NCI-H1092 treated with DMSO at 0.1 percent for 48 hours (cell line): ENCODE measurements around the gene C2CD2L.
A peak's percentile ranks its signal among the peaks of the same experiment; 100 is the strongest.
"Not testable (repeated sequence)": the region's sequence is repeated elsewhere in the genome, so short reads cannot be mapped to it uniquely, and the experiment has no call there.

ENCODE experiments used
- DNase-seq: peaks from one replicate; lab custom pipeline; 2025; lab: John Stamatoyannopoulos, UW

The C2CD2L gene

DNA sequence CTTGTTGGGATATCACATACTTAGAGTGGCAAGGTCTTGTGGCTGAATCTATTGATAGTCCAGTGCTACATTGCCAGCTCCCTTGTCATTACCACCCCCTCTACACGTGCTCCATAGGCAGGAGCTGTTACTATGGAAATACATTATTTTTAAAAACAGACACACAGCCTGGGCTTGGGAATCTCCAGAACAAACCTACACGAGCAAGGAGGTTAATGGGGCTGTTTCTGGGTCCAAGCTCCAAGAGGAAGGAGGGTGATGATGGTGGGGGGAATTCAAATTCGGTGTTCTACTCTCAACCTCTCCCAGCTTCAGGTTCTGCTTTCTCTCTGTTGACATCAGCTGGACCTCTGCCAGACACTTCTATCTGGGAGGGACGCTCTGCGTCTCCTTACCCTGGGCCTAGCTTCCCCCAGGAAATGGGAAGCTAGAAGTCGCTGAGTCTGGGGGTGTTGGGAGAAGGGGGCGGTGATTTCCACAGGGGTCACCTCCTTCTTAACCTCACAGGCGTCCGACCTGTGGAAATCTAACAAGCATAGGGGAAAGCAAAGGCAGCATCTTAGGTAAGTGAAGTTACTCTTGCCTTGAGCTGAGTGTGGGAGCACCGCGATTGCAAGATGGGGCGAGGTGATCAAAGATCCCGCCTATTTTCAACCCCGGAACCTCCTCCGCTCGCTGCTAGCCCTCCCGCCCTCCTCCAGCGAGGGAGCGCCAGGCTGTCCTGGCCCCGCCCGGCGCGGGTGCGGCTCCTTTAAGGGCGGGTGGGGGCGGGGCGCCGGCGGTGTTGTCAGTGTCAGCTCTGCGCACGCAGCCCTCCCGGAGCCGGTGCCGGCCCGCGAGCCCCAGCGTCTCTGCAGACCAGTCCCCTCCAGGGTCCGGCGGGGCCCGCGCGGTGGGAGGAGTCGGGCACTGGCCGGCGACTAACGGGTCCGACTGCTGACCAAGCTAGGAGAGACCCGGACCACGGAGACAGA lies at the start of gene C2CD2L:
C2CD2L (plus strand) TSS at position 781 of the 974 bp plus-strand sequence. CDS start 398 bp downstream, outside the sequence.
- peak; percentile 84 for DNase-seq

DNA sequence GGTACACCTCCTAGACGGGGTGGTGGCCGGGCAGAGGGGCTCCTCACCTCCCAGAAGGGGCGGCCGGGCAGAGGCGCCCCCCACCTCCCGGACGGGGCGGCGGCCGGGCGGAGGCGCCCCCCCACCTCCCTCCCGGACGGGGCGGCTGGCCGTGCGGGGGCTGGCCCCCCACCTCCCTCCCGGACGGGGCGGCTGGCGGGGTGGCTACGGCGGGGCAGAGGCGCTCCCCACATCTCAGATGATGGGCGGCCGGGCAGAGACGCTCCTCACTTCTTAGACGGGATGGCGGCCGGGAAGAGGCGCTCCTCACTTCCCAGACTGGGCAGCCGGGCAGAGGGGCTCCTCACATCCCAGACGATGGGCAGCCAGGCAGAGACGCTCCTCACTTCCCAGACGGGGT lies 48.0 kb upstream of the C2CD2L start:
- DNase-seq: not testable (repeated sequence)

DNA sequence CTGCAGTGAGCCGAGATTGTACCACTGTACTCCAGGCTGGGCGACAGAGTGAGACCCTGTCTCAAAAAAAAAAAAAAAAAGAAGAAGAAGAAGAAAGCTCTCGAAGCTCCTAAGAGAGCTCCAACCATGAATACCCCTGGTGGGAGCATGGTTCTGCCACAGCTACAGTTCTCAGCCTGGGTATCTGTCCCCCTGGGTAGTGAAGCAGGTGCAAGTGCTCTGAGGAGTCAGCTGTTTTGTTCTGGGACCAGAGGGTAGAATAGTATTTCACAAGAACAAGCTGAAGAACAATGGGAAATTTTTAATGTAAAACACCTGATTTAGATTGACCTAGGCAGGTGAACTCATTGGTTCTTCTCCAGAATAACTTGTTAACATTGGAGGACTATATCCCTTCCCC lies 45.9 kb upstream of the C2CD2L start:
- DNase-seq: no peak

DNA sequence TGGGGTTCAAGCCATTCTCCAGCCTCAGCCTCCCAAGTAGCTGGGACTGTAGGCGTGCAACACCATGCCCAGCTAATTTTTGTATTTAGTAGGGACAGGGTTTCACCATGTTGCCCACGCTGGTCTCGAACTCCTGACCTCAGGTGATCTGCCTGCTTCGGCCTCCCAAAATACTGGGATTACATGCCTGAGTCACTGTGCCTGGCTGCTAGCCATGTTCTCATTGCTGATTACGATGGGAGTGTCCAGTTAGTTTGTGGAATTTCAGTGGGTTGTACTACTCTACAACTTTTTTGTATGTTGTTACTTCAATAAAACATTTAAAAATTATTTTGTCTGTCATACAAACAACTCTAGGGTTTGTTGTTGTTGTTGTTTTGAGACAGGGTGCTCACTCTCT lies 44.4 kb upstream of the C2CD2L start:
- DNase-seq: no peak

DNA sequence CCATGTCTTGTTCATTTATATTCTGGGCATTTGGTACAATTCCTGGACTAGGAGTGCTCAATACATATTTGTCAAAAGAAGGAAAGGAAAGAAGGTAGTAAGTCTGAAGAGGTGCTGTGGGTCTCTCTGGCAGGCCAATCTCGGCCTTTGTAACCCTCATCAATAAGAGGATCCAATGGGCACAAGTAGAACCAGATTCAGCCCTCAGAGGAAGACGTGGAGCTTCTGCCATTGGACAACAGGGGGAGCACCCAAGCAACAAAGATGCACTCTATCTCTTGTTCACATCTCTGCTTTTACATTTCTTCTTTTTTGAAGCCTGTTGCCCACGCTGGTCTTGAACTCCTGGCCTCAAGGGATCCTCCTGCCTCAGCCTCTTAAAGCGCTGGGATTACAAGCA lies 41.8 kb upstream of the C2CD2L start:
- DNase-seq: no peak

DNA sequence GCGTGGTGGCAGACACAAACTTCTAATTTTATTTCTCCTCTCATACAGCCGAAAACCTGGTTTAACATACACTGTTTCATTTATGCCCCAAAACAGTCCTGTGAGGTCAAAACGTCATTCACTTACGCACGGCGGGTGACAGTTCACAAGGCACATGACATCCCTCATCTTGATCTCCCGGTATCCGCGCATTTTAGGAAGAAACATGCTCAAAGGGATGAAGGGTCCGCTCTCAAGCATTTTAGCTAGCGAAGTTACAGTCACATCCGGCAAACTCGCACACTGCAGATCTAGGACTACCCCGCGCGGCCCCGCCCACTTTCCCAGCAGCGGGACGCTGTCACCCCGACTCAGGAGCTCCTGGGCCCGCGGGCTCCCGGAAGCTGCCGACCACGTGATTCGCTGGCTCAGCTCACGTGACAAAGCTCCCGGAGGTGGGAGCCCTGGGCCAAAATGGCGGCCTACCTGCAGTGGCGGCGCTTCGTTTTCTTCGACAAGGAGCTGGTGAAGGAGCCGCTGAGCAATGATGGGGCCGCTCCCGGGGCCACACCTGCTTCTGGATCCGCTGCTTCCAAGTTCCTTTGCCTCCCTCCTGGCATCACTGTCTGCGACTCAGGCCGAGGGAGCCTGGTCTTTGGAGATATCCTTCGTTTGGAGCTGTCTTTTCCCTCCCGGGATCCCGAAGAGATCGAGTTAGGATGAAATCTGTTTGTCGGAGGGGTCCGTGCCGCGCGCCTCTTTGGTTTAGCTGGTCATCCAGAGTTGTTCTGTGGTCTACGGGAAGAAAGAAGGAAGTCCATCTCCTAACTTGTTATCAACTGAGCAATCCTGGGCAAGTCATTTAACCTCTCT lies 39.5 kb upstream of the C2CD2L start, which contains the start of gene VPS11:
VPS11 (plus strand) TSS at position 448 of the 852 bp plus-strand sequence; CDS start at position 454, 6 bp downstream.
- peak; percentile 92 for DNase-seq

DNA sequence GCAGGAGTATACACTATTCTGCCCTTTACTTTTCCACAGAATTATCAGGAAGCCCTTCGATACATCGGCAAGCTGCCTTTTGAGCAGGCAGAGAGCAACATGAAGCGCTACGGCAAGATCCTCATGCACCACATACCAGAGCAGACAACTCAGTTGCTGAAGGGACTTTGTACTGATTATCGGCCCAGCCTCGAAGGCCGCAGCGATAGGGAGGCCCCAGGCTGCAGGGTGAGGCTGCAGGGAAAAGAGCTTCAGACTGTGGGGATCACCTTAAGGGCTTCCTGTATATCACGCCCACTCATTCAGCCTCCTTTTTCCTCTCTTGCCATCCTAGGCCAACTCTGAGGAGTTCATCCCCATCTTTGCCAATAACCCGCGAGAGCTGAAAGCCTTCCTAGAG lies 29.3 kb upstream of the C2CD2L start:
- no peak for DNase-seq

DNA sequence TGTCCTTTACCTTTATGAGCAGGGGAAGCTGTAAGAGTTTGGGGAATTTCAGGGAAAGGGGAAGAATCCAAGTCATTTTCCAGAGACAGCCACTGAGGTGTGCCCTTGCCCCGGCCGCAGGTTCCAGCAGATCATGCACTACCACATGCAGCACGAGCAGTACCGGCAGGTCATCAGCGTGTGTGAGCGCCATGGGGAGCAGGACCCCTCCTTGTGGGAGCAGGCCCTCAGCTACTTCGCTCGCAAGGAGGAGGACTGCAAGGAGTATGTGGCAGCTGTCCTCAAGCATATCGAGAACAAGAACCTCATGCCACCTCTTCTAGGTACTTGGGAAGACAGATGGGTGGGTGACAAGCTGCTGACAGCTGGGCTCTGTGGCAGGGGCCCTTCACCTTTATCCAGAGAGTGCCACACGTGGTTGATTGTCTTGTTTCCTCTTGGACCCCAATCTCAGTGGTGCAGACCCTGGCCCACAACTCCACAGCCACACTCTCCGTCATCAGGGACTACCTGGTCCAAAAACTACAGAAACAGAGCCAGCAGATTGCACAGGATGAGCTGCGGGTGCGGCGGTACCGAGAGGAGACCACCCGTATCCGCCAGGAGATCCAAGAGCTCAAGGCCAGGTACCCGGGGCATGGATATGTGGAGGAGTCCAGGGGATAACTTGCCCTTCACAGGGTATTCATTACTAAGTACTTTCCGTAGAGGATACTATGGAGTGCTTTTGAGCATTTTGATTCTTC lies 28.3 kb upstream of the C2CD2L start:
- DNase-seq: no peak

DNA sequence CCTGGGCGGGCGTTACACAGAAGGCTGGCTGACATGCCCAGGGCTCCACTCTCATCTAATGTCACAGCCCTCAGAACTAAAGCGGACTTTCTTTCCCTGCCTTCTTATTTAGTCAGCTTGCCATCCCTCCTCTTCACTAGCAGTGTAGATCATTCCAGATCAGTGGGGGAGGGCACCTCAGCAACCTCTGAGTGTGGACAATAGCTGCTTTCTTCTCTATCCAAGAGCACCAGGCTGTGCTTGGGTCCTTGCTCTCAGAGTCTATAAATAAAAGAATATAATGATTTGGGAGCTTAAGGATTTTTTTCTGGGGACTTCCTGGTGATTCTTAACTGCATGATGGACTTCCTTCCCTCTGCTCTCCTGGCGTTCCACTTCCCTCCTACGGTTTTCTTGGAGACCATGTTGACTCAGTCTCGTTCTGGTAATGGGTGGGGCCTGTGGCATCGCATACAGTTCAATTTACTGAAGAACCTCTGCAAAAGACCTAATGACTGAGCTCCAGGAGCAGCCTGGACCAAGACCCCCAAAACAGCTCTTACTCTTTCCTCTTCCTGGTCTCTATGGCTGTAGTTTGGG lies 25.4 kb upstream of the C2CD2L start:
- DNase-seq: no peak

DNA sequence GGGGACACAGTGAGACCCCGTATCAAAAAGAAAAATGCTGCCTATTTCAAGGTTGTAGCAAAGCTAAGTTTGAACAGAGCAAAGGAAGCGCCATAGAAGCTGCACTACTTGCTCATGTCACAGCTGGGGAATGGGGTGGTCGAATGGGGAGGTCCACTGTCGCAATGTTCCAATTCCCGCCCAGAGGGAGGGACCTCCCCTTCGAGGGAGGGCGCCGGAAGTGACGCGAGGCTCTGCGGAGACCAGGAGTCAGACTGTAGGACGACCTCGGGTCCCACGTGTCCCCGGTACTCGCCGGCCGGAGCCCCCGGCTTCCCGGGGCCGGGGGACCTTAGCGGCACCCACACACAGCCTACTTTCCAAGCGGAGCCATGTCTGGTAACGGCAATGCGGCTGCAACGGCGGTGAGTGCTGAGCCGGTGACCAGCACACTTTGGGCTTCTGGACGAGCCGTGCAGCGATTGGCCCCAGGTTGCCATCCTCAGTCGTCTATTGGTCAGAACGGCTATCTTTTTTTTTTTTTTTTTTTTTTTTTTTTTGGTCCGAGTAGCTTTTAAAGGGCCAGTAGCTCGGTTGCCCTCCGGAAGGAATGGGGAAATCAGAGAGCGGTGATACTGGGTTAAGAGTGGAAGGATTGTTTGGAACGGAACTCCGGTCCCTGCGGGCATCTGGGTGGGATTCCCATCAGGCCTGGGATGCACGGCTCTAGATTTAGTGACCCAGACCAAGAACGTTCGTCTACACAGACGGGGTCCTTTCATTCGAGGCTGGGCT lies 22.3 kb upstream of the C2CD2L start, which contains the start of gene HMBS:
HMBS (plus strand) TSS at position 219 of the 774 bp plus-strand sequence; CDS start at position 372, 153 bp downstream.
- DNase-seq: peak; percentile 98

DNA sequence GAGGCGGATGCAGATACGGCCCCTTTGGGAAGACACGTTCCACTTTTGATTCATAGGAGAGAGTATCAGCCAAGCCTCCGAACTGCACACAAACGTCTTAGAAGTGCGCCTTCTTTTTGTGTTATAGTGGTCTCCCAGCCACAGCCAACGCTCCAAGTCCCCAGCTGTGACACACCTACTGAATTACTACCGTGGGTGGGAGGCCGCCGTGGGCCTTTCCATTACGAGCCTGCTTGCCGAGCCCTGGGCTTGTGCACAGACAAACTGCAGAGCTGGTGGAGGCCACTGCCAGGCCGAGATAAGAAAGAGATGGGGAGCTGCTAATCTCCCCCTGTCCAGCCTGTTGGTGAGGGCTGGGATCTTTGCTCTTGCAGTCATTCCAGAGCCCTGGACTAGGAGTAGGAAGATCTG lies 21.7 kb upstream of the C2CD2L start:
- no peak for DNase-seq

DNA sequence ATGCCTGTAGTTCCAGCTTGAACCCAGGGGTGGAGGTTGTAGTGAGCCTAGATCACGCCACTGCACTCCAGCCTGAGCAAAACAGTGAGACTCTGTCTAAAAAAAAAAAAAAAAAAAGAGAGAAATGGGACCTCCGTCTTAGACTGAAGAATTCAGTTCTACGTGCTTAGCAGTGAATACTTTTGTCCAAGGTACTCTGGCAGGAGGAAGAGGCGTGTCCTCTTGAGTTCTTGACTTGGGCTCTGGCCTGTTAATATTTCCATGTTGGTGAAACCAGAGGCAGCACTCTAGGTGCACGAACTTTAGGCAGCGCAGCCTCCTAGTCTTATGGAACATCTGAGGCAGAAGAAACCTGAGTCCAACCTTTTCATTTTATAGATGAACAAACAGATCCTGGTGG lies 20.0 kb upstream of the C2CD2L start:
- DNase-seq: no peak

DNA sequence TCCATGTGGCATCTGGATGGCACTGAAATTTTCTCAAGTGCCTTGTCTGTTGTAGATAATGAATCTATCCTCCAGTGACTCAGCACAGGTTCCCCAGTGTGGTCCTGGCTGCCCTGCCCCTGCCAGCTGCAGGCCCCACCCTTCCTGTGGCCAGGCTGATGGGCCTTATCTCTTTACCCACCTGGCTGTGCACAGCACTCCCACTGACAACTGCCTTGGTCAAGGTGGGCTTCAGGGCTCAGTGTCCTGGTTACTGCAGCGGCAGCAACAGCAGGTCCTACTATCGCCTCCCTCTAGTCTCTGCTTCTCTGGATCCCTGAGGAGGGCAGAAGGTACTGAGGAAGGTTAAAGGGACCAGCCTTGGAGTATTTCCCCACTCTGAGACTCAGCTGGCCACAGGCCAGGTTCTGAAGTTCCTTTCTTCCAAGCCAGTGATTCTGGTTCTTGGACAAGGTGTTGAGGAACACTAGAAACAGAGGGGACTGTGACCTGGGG lies 19.4 kb upstream of the C2CD2L start:
- DNase-seq: no peak

DNA sequence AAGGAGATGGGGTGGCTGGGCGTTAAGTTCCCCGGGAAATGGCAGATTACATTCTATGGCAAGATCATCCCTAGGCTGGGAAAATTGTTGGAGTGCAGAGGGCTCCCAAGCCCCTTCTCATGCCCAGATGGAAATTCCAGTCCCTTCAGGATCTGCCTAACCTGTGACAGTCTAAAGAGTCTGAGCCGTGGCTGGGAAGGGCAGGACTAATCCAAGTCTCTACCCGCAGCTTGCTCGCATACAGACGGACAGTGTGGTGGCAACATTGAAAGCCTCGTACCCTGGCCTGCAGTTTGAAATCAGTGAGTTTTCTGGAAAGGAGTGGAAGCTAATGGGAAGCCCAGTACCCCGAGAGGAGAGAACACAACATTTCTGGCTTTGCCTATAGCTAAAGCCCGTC lies 18.7 kb upstream of the C2CD2L start:
- DNase-seq: no peak

DNA sequence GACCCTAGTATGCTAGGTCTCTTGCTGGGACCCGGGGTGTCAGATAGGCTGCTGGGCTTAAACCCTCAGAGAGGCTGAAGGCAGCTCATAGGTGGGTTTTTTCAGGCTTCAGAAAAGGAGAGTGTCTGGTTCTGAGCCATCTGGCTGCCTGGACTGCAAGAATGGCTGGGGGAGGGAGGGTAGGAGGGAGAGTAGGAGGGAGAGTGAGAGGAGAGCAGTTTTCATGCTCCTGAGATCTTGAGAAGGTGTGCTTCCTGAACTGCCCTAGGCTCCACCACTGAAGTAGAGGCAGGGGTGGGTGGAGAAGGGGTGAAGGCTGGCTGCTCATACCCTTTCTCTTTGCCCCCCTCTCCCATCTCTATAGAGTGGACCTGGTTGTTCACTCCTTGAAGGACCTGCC lies 17.8 kb upstream of the C2CD2L start:
- DNase-seq: no peak

DNA sequence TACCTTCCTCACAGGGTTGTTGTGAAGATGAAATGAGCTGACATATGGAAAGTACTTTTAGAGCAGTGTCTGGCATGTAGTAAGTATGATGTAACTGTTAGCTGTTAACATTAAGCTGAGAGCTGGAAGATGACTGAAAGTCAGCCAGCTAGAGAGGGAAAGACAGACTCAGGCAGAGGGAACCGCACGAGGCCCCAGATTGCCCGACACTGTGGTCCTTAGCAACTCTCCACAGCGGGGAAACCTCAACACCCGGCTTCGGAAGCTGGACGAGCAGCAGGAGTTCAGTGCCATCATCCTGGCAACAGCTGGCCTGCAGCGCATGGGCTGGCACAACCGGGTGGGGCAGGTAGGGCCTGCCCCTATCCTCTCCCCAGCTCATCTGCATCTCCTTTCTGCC lies 16.0 kb upstream of the C2CD2L start:
- DNase-seq: no peak

DNA sequence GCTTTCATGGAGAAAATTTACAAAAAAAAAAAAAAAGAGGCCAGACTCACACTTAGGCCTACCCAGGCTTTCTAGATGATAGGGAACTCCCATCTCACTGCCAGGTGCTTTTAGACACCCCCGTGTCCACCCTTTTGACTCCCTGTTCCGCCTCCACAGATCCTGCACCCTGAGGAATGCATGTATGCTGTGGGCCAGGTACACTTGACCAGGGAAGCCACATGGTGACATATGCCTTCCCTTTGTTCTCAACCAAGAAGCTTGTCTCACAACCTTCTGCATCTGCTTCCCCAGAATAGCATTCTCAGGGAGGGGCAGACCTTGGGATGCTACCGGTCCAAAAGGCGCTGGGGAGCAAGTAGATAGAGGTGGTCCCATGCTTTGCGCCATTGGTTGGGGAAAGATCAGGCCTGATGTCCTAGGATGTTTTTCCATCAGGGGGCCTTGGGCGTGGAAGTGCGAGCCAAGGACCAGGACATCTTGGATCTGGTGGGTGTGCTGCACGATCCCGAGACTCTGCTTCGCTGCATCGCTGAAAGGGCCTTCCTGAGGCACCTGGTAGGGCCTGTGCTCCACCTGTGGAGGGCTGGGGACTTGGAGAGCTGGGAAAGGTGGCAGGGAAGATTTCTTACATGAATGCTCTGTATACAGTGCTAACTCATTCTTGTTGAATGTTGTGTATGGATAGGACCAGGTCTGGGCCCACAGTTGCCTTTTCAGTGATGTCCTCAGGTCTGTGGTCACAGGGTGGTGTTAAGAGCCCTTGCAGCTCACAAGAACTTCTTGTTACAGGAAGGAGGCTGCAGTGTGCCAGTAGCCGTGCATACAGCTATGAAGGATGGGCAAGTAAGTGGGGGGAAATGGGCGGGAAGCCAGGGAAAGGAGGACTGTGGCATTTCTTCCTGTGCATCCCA lies 14.9 kb upstream of the C2CD2L start:
- DNase-seq: no peak

DNA sequence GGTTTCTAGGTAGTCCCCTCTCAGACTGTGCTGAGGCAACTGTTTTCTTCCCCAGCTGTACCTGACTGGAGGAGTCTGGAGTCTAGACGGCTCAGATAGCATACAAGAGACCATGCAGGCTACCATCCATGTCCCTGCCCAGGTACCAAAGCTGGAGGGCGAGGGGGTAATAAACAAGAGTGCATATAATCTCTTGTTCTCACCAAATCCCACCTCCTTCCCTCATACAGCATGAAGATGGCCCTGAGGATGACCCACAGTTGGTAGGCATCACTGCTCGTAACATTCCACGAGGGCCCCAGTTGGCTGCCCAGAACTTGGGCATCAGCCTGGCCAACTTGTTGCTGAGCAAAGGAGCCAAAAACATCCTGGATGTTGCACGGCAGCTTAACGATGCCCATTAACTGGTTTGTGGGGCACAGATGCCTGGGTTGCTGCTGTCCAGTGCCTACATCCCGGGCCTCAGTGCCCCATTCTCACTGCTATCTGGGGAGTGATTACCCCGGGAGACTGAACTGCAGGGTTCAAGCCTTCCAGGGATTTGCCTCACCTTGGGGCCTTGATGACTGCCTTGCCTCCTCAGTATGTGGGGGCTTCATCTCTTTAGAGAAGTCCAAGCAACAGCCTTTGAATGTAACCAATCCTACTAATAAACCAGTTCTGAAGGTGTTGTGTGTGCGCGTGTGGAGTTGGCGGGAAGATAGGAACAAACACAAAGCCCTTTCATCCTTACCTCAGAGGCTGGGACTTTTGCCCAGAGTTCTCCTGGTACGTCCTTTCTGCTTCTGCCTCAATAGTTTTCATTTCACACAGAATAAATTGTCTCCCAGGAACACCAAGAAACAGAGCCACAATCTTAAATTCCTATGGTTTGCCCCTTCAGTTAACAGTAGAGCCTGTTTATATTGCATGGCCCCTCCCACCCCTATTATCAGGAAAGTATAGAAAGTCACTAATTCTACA lies 14.0 kb upstream of the C2CD2L start:
- DNase-seq: peak; percentile 16
